LHCN-M2 (cell line): ENCODE measurements around the gene STH. TPM values are rescaled to one million over a fixed set of nuclear protein-coding genes. Genes with fewer than 3 reads are reported as not detected.

Experiments used
- DNase-seq: peaks from one replicate; pipeline ENCODE4 v3.0.0-alpha.2; 2012; ENCODE audit warnings: low read depth
- total RNA-seq: library from RNA; depleted of rRNA; stranded (reverse); fragments of >200 nt; gene quantifications from 2 replicates; pipeline ENCODE4 v1.2.3, GENCODE V29; 2014

STH gene
- total RNA-seq, 1 experiment from 2014 or later = not detected

- DNase-seq = no peak
These were observed 14.7 kb upstream of the STH start for GRCh38 chr17:45984368-45984767.

GRCh38 chr17:45985447-45985846 lies 13.6 kb upstream of the STH start:
- DNase-seq = no peak

GRCh38 chr17:45986056-45986455 lies 13.0 kb upstream of the STH start:
- no peak for DNase-seq

GRCh38 chr17:45987706-45988105 lies 11.3 kb upstream of the STH start:
- no peak for DNase-seq

- DNase-seq = no peak
These were observed 9.3 kb upstream of the STH start for GRCh38 chr17:45989759-45990158.

GRCh38 chr17:45990886-45991285 lies 8.2 kb upstream of the STH start:
- DNase-seq = no peak

GRCh38 chr17:45991341-45991740 lies 7.7 kb upstream of the STH start:
- no peak for DNase-seq

- no peak for DNase-seq
These were observed 6.9 kb upstream of the STH start for GRCh38 chr17:45992175-45992574.

GRCh38 chr17:45992904-45993303 lies 6.1 kb upstream of the STH start:
- DNase-seq = no peak

- no peak for DNase-seq
These were observed 5.0 kb upstream of the STH start for GRCh38 chr17:45993962-45994627.

- DNase-seq = no peak
These were observed 4.1 kb upstream of the STH start for GRCh38 chr17:45994987-45995386.

- peak; percentile 72 for DNase-seq
These were observed 3.3 kb upstream of the STH start for GRCh38 chr17:45995627-45996270.

GRCh38 chr17:45996282-45996937 lies 2.6 kb upstream of the STH start:
- DNase-seq = no peak

- DNase-seq = no peak
These were observed 1.9 kb upstream of the STH start for GRCh38 chr17:45997166-45997565.

- DNase-seq = peak; percentile 30
These were observed 1.4 kb upstream of the STH start for GRCh38 chr17:45997624-45998023.

- no peak for DNase-seq
These were observed 845 bp downstream of the STH start for GRCh38 chr17:45999900-46000290.

GRCh38 chr17:46000292-46000691 lies 1.2 kb downstream of the STH start:
- DNase-seq = no peak

GRCh38 chr17:46000757-46001156 lies 1.7 kb downstream of the STH start:
- DNase-seq = no peak

GRCh38 chr17:46001390-46002310 lies 2.6 kb downstream of the STH start:
- no peak for DNase-seq

- DNase-seq = peak; percentile 41
These were observed 3.4 kb downstream of the STH start for GRCh38 chr17:46002311-46002972.

GRCh38 chr17:46002973-46003316 lies 3.9 kb downstream of the STH start:
- no peak for DNase-seq
